ENCODE measurements around the gene MACROH2A1.

DNA sequence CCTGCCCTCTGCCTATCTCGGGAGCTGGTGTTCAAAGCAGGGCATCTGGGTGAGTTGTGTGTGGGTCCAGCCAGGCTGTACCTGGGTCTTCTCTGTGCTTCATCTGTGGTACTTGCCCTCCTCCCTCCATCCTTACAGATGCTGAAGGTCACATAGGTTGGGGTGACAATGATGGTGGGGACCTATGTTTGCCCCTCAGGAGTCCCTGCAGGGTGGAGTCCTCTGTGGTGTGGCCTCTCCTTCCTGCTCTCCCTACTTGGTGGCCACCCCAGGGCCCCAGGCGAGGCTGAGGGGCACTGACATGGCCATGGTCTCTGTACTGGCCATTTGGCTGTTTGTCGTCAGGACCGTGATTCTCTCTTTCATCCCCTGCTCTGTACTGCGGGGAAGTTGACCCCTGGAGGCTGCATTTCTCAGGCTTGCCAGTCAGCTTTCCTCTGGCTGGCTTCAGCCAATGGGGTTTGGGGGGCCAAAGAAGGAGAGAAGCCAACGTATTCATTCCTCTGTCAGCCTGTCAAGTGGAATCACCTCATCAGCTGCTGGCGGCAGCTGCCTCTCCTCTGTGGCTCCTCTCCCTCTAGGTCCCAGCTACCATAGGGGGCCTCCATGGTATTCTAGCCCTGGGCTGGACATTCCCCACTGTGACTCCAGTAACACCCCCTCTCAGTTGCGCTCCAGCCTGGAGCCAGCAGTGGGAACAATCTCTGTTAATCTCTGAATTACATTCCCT is 43.6 kb upstream of the MACROH2A1 start:
- TF ChIP-seq, protein P1, sequence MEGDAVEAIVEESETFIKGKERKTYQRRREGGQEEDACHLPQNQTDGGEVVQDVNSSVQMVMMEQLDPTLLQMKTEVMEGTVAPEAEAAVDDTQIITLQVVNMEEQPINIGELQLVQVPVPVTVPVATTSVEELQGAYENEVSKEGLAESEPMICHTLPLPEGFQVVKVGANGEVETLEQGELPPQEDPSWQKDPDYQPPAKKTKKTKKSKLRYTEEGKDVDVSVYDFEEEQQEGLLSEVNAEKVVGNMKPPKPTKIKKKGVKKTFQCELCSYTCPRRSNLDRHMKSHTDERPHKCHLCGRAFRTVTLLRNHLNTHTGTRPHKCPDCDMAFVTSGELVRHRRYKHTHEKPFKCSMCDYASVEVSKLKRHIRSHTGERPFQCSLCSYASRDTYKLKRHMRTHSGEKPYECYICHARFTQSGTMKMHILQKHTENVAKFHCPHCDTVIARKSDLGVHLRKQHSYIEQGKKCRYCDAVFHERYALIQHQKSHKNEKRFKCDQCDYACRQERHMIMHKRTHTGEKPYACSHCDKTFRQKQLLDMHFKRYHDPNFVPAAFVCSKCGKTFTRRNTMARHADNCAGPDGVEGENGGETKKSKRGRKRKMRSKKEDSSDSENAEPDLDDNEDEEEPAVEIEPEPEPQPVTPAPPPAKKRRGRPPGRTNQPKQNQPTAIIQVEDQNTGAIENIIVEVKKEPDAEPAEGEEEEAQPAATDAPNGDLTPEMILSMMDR (IDR thresholded peaks at IDR 0.05; ENCODE audit: low read length): no peak
- no peak for TF ChIP-seq EZH2 (IDR thresholded peaks at IDR 0.05; ENCODE audit: borderline replicate concordance, low read length)
